ENCODE data around the gene SDC1. TPM values are rescaled to one million over a fixed set of nuclear protein-coding genes. Genes with fewer than 3 reads are reported as not detected.

Gene SDC1
- polyA plus RNA-seq, 4 donors: 25.4 to 32.3 (median 28.6) TPM

DNA sequence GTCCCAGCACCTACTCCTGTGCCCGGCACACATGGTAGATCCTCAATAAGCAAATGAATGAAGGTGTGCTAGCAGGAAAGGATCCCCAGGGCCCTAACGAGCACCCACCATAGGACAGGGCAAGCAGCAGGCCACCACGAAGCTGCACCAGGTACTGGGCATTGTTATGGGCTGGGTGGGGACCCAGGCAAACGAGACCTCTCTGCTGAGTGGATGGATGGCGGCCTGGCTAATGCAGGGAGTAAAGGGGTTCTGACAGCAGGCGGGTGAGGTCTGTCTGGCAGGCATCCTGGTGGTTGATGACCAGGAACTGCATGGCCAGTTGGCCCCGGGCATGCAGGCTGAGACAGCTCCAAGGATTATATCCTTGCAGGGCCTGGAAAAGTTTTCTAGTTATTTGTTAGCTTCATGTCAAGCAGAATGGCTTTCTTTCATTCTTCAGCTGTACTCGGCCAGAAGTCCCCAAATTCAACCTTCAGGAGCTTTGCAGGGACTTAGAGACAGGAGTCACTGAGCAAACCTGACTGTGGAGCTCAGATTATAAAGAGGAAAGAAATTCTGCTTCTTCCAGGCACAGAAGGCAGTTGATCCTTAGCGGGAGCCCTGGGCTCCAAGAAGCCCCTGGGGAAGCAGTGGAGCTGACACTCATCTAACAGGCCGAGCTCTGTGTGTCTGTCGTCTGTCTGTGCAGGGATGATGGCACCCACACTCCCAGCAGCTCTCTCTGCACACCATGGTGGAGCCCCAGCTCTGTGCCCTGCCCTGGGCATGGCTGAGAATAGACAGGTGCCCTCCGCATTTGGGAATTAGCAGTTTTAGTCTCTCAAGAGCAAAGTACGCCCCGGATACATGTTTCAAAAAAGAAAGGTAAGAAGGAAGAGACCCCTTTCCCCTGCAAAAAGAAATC lies 51.2 kb downstream of the SDC1 start:
- no peak for DNase-seq (ENCODE audit: low read depth in 4 of 4, low spot score in 2 of 4)

DNA sequence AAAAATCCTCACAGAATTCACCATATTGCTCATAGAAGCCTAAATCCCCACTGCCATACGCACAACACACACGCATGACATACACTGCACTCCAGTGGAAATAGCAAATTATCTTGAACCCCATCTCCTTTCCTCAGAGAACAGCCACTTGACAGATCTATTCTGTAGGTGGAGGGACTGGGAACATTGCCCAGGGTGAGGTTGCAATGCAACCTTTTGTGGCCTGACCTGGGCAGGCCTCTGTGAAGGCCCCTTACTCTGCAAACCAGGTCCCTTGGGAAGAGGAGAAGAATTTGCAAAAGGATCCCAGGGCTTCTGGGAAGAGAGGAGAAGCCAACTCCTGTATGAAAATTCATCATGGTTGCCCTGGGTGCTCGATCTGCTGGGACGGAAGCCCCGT lies 51.9 kb downstream of the SDC1 start:
- no peak for DNase-seq (ENCODE audit: low read depth in 4 of 4, low spot score in 2 of 4)

DNA sequence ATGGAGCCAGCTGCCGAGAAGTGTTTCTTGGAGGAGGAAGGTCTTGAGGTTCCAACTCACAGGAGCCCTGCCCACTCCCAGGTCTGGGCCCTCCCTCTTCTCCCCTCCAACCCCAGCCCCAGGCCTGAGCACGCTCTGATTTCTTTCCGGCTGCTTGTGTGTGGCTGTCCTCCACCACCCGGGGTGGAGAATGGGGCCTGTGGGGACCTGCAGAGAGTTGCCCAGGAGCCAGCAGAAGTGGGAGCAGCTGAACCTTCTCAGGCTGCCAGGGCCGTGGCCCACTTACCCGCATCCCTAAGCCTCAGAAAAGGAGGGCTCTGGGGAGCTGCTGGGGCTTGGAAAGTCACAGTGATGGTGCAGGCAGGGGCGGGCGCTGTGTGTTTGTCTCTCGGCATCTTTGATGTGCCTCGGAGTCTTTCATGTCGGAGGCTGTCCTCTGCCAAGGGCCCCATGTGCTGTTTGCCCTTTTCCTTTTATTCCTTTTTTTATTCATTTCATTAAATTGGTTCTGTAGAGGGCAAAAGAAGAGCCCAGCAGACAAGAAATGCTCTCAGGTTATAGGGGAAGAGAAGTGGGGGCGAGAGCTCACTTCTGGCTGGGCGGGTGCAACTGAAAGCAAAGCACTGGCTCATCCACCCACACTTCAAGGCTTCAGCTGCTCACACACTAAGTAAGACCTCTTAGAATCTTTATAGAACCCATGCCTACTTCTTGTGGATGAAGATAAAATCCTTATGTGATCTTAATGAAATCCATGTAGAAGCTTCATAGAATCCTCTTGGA lies 52.5 kb downstream of the SDC1 start:
- no peak for DNase-seq (ENCODE audit: low read depth in 4 of 4, low spot score in 2 of 4)

GRCh38 chr2:20171445-20171977 lies 53.4 kb downstream of the SDC1 start:
- DNase-seq (ENCODE audit: low read depth in 4 of 4, low spot score in 2 of 4): no peak

DNA sequence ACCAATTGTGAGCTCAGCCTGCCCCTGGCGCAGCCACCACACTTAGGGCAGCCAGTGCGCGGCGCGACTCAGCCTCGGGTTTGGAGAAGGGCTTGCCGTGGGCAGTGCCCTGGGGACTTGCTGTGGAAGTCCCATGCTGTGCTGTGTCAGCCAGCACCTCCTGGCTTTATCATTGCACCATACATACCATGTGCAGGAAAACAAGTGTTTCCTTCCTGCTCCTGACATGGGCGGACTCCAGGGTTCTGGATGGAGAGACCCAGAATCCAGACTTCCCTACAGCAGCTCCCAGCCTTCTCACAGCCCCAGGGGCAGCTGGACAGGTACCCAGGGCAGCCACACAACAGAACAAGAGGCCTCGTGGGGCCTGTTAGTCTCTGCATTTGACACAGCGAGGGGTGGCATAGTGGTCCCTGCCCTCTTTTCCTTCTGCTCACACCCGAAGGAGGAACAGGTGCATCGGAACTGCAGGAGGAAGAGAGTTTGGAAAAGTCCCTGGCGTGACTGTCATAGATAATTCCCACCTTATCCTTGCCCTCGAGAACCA lies 54.2 kb downstream of the SDC1 start:
- DNase-seq (ENCODE audit: low read depth in 4 of 4, low spot score in 2 of 4): no peak

DNA sequence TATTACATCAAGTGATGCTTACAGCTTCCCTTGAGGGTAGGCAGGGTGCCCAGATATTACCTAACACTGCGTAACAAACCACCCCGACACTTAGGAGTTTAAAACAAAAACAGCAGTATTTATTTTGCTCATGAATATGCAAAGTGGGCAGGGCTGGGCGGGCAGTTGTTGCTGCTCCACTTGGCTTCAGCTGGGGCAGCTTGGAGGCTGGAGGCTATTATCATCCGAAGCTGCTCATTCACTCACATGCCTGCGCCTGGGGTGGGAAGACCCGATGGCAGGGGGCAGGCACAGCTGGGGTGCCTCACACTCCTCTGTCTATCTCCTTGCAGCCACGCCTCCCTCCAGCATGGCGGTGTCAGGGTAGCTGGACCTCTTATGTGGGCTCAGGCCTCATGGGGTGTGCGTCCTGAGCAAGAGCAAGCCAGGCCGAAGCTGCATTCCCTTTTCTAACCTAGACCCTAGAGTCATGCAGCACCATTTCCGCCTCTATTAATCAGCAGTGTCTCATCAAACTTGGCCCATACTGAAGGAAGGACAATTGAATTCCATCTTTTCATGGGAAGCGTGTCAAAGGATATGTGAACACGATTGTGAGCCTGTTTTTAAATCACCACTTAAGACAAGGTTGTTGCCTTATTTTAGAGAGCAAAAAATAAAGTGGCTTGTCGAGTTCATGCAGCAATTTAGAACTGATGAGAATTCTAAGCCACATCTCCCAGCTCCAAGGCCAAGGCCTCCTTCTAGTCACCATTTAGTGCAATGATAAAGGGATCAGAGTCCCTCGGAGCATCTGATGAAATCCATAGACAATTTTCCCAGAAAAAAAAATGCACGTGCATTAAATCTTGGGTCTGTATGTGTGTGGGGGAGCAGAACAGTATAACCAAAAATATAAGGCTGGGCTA lies 54.9 kb downstream of the SDC1 start:
- no peak for DNase-seq (ENCODE audit: low read depth in 4 of 4, low spot score in 2 of 4)

- DNase-seq (ENCODE audit: low read depth in 4 of 4, low spot score in 2 of 4): no peak
Observed at GRCh38 chr2:20168727-20169696, 55.9 kb downstream of the SDC1 start.

DNA sequence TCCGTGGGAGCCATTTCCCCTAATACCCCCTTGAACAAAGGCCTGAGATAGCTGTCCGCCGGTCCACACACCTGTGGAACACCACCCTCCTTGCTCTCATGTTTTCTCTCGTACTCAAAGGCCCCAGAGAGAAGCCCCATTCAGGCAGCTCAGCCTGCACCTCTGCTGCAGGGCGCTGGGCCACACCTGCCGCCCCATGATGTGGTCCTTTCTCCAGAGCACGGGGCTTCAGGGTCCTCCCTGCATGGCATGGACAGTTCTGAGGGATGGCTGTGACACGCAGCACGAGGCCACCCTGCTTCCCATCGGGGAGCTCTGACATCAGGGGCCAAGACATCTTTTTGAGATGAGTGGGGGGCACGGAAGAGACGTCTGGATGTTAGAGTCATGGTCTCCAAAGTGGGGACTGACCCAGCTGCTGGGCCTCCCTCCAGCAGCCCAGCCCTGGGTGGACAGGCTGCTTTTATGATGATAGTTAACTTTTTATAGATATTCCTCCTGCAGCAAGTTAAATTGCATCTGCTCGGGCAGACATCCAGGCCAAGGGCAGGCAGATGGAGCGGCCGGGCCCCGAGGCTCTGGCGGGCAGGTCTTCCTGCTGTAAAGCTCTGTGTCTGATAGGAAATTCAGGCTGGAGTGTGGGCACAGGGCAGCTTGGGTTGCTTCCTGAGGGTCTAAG lies 56.7 kb downstream of the SDC1 start:
- DNase-seq (ENCODE audit: low read depth in 4 of 4, low spot score in 2 of 4): no peak

- no peak for DNase-seq (ENCODE audit: low read depth in 4 of 4, low spot score in 2 of 4)
Observed at GRCh38 chr2:20167356-20167755, 57.6 kb downstream of the SDC1 start.

- DNase-seq (ENCODE audit: low read depth in 4 of 4, low spot score in 2 of 4): no peak
Observed at GRCh38 chr2:20165677-20166509, 59.0 kb downstream of the SDC1 start.

GRCh38 chr2:20164734-20165478 lies 60.0 kb downstream of the SDC1 start:
- no peak for DNase-seq (ENCODE audit: low read depth in 4 of 4, low spot score in 2 of 4)

DNA sequence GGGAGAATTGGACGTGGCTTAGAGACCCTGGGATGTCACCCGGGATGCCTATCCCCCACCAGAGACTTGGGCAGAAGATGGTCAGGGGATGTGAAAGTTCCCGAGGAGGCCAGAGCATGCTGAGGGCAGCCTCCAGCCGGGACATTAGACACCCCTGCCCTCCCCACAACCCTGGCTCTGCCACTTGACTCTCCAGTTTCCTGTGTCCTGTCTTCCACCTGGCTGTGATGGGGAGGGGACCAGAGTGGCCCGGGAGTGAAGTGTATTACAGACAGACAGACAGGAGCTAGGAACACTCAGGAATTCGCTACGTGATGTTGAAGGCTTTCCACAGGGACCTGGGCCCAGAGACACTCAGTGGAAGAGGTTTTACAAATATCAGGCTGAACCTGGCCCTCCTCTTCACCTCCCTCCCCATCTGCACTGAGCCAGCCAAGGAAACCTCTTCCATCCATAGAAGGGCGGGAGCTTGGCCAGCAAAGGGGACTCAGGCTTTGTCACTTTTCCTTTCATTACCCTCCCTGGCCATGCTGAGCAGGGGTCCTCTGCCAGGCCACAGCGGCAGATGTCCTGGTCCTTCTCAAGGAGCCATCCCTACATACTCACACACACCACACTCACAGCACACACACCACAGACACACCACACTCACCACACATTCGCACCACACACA lies 60.7 kb downstream of the SDC1 start:
- DNase-seq (ENCODE audit: low read depth in 4 of 4, low spot score in 2 of 4): no peak

DNA sequence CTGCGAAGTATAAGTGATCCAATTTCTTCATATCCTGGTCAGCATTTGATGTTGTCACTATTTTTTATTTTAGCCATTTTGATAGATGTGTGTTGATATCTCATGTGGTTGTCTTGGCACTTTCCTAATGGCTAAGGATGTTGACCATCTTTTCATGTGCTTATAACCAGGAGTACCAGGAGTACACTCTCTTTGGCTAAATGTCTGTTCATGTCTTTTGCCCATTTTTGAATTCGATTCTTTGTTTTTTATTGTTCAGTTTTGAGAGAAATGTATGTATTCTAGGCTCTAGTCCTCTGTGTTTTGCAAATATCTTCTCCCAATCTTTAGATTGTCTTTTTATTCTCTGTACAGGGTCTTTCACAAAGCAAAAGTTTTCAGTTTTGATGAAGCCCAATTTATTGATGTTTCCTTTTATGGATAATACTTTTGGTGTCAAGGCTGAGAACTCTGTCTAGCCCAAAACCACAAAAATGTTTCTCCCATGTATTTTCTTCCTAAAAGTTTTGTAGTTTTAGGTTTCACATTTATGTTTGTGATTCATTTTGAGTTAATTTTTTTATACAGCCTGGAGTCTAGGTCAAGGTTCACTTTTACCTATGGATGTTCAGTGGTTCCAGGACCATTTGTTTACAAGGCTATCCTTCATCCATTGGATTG lies 65.4 kb downstream of the SDC1 start:
- DNase-seq (ENCODE audit: low read depth in 4 of 4, low spot score in 2 of 4): no peak

GRCh38 chr2:20157193-20157891 lies 67.6 kb downstream of the SDC1 start:
- DNase-seq (ENCODE audit: low read depth in 4 of 4, low spot score in 2 of 4): no peak

DNA sequence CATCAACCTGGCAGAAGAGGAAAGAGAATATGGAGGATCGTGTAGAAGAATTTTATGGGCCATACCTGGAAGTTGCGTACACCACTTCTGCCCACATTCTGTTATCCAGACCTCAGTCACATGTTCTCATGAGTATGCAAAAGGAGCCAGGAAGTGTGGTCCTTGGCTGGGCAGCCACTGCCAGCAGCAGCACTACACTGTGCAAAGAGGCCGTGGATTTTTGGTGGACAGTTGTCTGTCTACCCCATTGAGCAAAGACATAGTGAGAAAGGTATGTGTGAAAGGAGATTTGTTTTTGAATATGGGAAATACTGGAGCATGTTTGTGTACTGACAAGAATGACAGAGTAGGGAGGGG lies 68.1 kb downstream of the SDC1 start:
- DNase-seq (ENCODE audit: low read depth in 4 of 4, low spot score in 2 of 4): no peak

All from left renal cortex interstitium (tissue), 4 donors.